GM23338 (cell line): Measurements from ENCODE around the gene RIMKLB. TPM values are rescaled to one million over a fixed set of nuclear protein-coding genes. Genes with fewer than 3 reads are reported as not detected.
"Not testable (repeated sequence)": the region's sequence is repeated elsewhere in the genome, so short reads cannot be mapped to it uniquely, and the experiment has no call there.

Experiments
- ATAC-seq: fragments of 200-7000 bp; cut with Tn5 transposase; 3 replicates; pipeline ENCODE4 v1.9.1; 2020
- DNase-seq: peaks from one replicate; pipeline ENCODE4 v3.0.0-alpha.2; 2015; ENCODE audit warnings: low spot score
- H2AFZ ChIP-seq: fragments of 200-600 bp; sonication (generic); 2 replicates; pipeline ENCODE4 v1.8.0; 2016; ENCODE audit warnings: antibody characterized with exemption, mild to moderate bottlenecking, moderate library complexity
- H3F3A ChIP-seq: fragments of 200-600 bp; sonication (generic); replicated peaks from 2 replicates; pipeline ENCODE4 v1.8.0; 2017; ENCODE audit warnings: antibody characterized with exemption, mixed run types, low read depth
- H3K27ac ChIP-seq: fragments of 200-600 bp; sonication (generic); 2 replicates; pipeline ENCODE4 v1.6.1; 2016; ENCODE audit warnings: low read depth
- H3K27me3 ChIP-seq: fragments of 200-600 bp; sonication (generic); 2 replicates; pipeline ENCODE4 v1.8.0; 2016; ENCODE audit warnings: mild to moderate bottlenecking, mixed run types, moderate library complexity; ENCODE audit not compliant: insufficient read depth
- H3K36me3 ChIP-seq: fragments of 200-600 bp; sonication (generic); 2 replicates; pipeline ENCODE4 v1.8.0; 2016; ENCODE audit warnings: mild to moderate bottlenecking; ENCODE audit not compliant: insufficient read depth
- H3K4me1 ChIP-seq: fragments of 200-600 bp; sonication (generic); 2 replicates; pipeline ENCODE4 v1.8.0; 2016; ENCODE audit warnings: mild to moderate bottlenecking, moderate library complexity; ENCODE audit not compliant: insufficient read depth
- H3K4me2 ChIP-seq: fragments of 200-600 bp; sonication (generic); 2 replicates; pipeline ENCODE4 v1.7.1; 2017; ENCODE audit warnings: mixed run types
- H3K4me3 ChIP-seq: fragments of 200-600 bp; sonication (generic); 2 replicates; pipeline ENCODE4 v1.6.1; 2016; ENCODE audit warnings: mixed run types
- H3K79me2 ChIP-seq: fragments of 200-600 bp; sonication (generic); replicated peaks from 2 replicates; pipeline ENCODE4 v1.8.0; 2017; ENCODE audit warnings: mild to moderate bottlenecking; ENCODE audit not compliant: insufficient read depth
- H3K9me2 ChIP-seq: fragments of 200-600 bp; sonication (generic); 2 replicates; pipeline ENCODE4 v1.8.0; 2017; ENCODE audit not compliant: insufficient read depth
- H4K20me1 ChIP-seq: fragments of 200-600 bp; sonication (generic); replicated peaks from 2 replicates; pipeline ENCODE4 v1.8.0; 2017; ENCODE audit warnings: mild to moderate bottlenecking; ENCODE audit not compliant: insufficient read depth
- H3K27ac Mint-ChIP-seq: 2 replicates; pipeline ENCODE4 v1.8.0; 2020; ENCODE audit warnings: inconsistent platforms, mild to moderate bottlenecking, moderate library complexity, mixed read lengths
- H3K27me3 Mint-ChIP-seq: 3 replicates; pipeline ENCODE4 v1.8.0; 2022; ENCODE audit warnings: low read depth, mild to moderate bottlenecking, moderate library complexity, mixed read lengths, inconsistent platforms; ENCODE audit not compliant: insufficient read depth, poor library complexity
- H3K36me3 Mint-ChIP-seq: 3 replicates; pipeline ENCODE4 v1.8.0; 2021; ENCODE audit warnings: low read depth, mild to moderate bottlenecking, inconsistent platforms, moderate library complexity, mixed read lengths
- H3K4me1 Mint-ChIP-seq: 3 replicates; pipeline ENCODE4 v1.8.0; 2020; ENCODE audit warnings: mild to moderate bottlenecking, inconsistent platforms, mixed read lengths
- H3K4me3 Mint-ChIP-seq: 3 replicates; pipeline ENCODE4 v1.8.0; 2021; ENCODE audit warnings: moderate library complexity, mild to moderate bottlenecking, inconsistent platforms, mixed read lengths
- H3K9me3 Mint-ChIP-seq: 3 replicates; pipeline ENCODE4 v1.8.0; 2020; ENCODE audit warnings: moderate library complexity, mild to moderate bottlenecking, inconsistent platforms, mixed read lengths
- CREB1 ChIP-seq: fragments of 250-450 bp; sonication (Bioruptor Pico); IDR thresholded peaks from 2 replicates; pipeline ENCODE4 v1.5.0; 2020; ENCODE audit warnings: low read depth, mild to moderate bottlenecking, moderate library complexity
- CTCF ChIP-seq, 2 experiments: fragments of 200-600 bp in 1 of 2; sonication (generic) in 1 of 2; conservative IDR thresholded peaks; 2 replicates each; pipeline versions ENCODE4 v1.5.1 to v1.6.1; 2016 to 2017; ENCODE audit warnings: antibody characterized with exemption in 2 of 2, low read depth in 2 of 2, mild to moderate bottlenecking in 2 of 2, moderate library complexity in 1 of 2
- ETS1 ChIP-seq: IDR thresholded peaks from 2 replicates; pipeline ENCODE4 v1.6.1; 2016; ENCODE audit warnings: antibody characterized with exemption
- EZH2 ChIP-seq: fragments of 200-600 bp; sonication (generic); IDR thresholded peaks from one replicate; pipeline ENCODE4 v1.8.0; 2017; ENCODE audit warnings: antibody characterized with exemption, mild to moderate bottlenecking, low read depth; ENCODE audit not compliant: unreplicated experiment
- EZH2phosphoT487 ChIP-seq: fragments of 200-600 bp; sonication (generic); IDR thresholded peaks from one replicate; pipeline ENCODE4 v1.8.1; 2018; ENCODE audit warnings: antibody characterized with exemption; ENCODE audit not compliant: unreplicated experiment
- NANOG ChIP-seq: IDR thresholded peaks from 2 replicates; pipeline ENCODE4 v1.6.1; 2016; ENCODE audit warnings: antibody characterized with exemption, borderline replicate concordance
- REST ChIP-seq: IDR thresholded peaks from one replicate; pipeline ENCODE4 v1.6.1; 2018; ENCODE audit warnings: antibody characterized with exemption; ENCODE audit not compliant: unreplicated experiment
- STAT1 ChIP-seq: IDR thresholded peaks from one replicate; pipeline ENCODE4 v1.6.1; 2016; ENCODE audit warnings: antibody characterized with exemption; ENCODE audit not compliant: unreplicated experiment
- polyA plus RNA-seq: library from polyadenylated mRNA; unstranded; fragments of >200 nt; fragmentation: Nextera tagmentation; extraction: Ambion mirVana; gene quantifications from 2 replicates; pipeline ENCODE4 v1.2.1, GENCODE V29; 2016
- total RNA-seq: library from RNA; depleted of rRNA; stranded (reverse); fragments of >200 nt; shearing (Covaris generic); gene quantifications from 2 replicates; pipeline ENCODE4 v1.2.3, GENCODE V29; 2014

The RIMKLB gene
- total and polyA plus RNA-seq, 2 experiments from 2014 or later = 87.0 to 104 TPM

GRCh38 chr12:8746046-8746445 lies 48.3 kb downstream of the RIMKLB start:
- Histone ChIP-seq H3K4me1 (no peaks in the 10 kb centered on the region), H3K9me2 (no peaks in the 10 kb centered on the region), H3F3A (peaks cover 3% of the 10 kb centered on the region; the same call in 1 of the 2 replicates), H3K36me3 (peaks cover 22% of the 10 kb centered on the region; the same call in 1 of the 2 replicates), H4K20me1 (peaks cover 19% of the 10 kb centered on the region), H3K4me3 (no peak overlapping the region), H2AFZ (no peak overlapping the region), H3K4me2 (no peak overlapping the region), H3K27me3 (no peaks in the 10 kb centered on the region), H3K27ac (no peak overlapping the region), H3K79me2 (peaks cover 80% of the 10 kb centered on the region)
- Mint-ChIP-seq H3K27me3 (peaks cover 1% of the 10 kb centered on the region), H3K4me3 (no peak overlapping the region), H3K4me1 (peaks cover 8% of the 10 kb centered on the region), H3K36me3 (peaks cover 29% of the 10 kb centered on the region), H3K27ac (peak overlapping the region; percentile 15; the same call in 1 of the 2 replicates), H3K9me3 (no peaks in the 10 kb centered on the region)
- DNase-seq = no peak
- TF ChIP-seq STAT1 = no peak
- no peak for TF ChIP-seq EZH2
- no peak for TF ChIP-seq REST
- no peak for TF ChIP-seq EZH2phosphoT487
- TF ChIP-seq ETS1 = no peak
- no peak for TF ChIP-seq CREB1 (CRISPR knock-in tag)
- no peak for TF ChIP-seq CTCF (conservative IDR thresholded peaks at IDR 0.05; ENCODE audit: low read depth in 2 of 2)
- TF ChIP-seq NANOG = no peak
- ATAC-seq = no peak

GRCh38 chr12:8760076-8760475 lies 62.3 kb downstream of the RIMKLB start:
- H3K4me3 Mint-ChIP-seq, H3K27ac Mint-ChIP-seq, H3K9me2 ChIP-seq, H3F3A ChIP-seq, ATAC-seq, H3K4me2 ChIP-seq, H3K27me3 ChIP-seq, H3K27me3 Mint-ChIP-seq, H2AFZ ChIP-seq, H3K9me3 Mint-ChIP-seq, H3K4me3 ChIP-seq, DNase-seq: not testable (repeated sequence)
- H3K36me3 ChIP-seq = peaks cover 40% of the 10 kb centered on the region
- peaks cover 12% of the 10 kb centered on the region for H3K4me1 ChIP-seq
- H3K27ac ChIP-seq = peak overlapping the region; percentile 34; the same call in 1 of the 2 replicates
- H3K79me2 ChIP-seq = peaks cover 73% of the 10 kb centered on the region
- Mint-ChIP-seq H3K4me1 (peaks cover 16% of the 10 kb centered on the region), H3K36me3 (peaks cover 58% of the 10 kb centered on the region)
- peaks cover 47% of the 10 kb centered on the region for H4K20me1 ChIP-seq

- not testable (repeated sequence) for H3K9me2 ChIP-seq, H3K27me3 ChIP-seq, DNase-seq, H3K27ac Mint-ChIP-seq, H3K27me3 Mint-ChIP-seq, H3K4me3 ChIP-seq, H3K4me3 Mint-ChIP-seq, H3K9me3 Mint-ChIP-seq, H2AFZ ChIP-seq, H3K4me2 ChIP-seq, H3K27ac ChIP-seq, ATAC-seq, H3F3A ChIP-seq
- peaks cover 50% of the 10 kb centered on the region for H3K36me3 Mint-ChIP-seq
- H3K4me1 ChIP-seq = peaks cover 12% of the 10 kb centered on the region
- H4K20me1 ChIP-seq = peaks cover 55% of the 10 kb centered on the region
- peaks cover 72% of the 10 kb centered on the region for H3K79me2 ChIP-seq
- peaks cover 20% of the 10 kb centered on the region for H3K4me1 Mint-ChIP-seq
- H3K36me3 ChIP-seq = peaks cover 24% of the 10 kb centered on the region; the same call in 1 of the 2 replicates
Observed at GRCh38 chr12:8762701-8763100, 64.9 kb downstream of the RIMKLB start.

- not testable (repeated sequence) for H3K27me3 Mint-ChIP-seq, ATAC-seq, H3K4me1 ChIP-seq, H3K27me3 ChIP-seq, H3K36me3 ChIP-seq, DNase-seq, H3F3A ChIP-seq, H2AFZ ChIP-seq, H3K4me3 ChIP-seq, H3K27ac Mint-ChIP-seq, H3K4me3 Mint-ChIP-seq, H3K27ac ChIP-seq, H3K4me2 ChIP-seq, H3K9me2 ChIP-seq, H3K9me3 Mint-ChIP-seq
- Histone ChIP-seq H4K20me1 (peaks cover 35% of the 10 kb centered on the region), H3K79me2 (peaks cover 65% of the 10 kb centered on the region)
- H3K36me3 Mint-ChIP-seq = peaks cover 20% of the 10 kb centered on the region
- peaks cover 31% of the 10 kb centered on the region for H3K4me1 Mint-ChIP-seq
Observed at GRCh38 chr12:8766121-8766520, 68.3 kb downstream of the RIMKLB start.
